Epithelial cell of esophagus (primary cell): ENCODE data around the gene FEN1.

Experiments
- DNase-seq: peaks from one replicate; pipeline ENCODE4 v3.0.0; 2010; ENCODE audit warnings: low read depth
- H3K4me3 ChIP-seq: 2 replicates; pipeline ENCODE4 v1.5.1; 2011; ENCODE audit warnings: mild to moderate bottlenecking, low read length, control low read depth
- CTCF ChIP-seq: IDR thresholded peaks from 2 replicates; pipeline ENCODE4 v1.5.1; 2011; ENCODE audit warnings: low read depth, mild to moderate bottlenecking, low read length, control low read depth, inconsistent platforms; ENCODE audit not compliant: insufficient read depth; ENCODE audit errors: missing control alignments

FEN1 gene

GRCh38 chr11:61746442-61747191, 46.1 kb upstream of the FEN1 start:
- no peak overlapping the region for H3K4me3 ChIP-seq
- TF ChIP-seq CTCF, result no peak
- no peak for DNase-seq

- DNase-seq, result peak; percentile 66
- H3K4me3 ChIP-seq, result no peak overlapping the region
- peak; percentile 77 for TF ChIP-seq CTCF
These were observed 45.3 kb upstream of the FEN1 start for GRCh38 chr11:61747192-61747966.

DNA sequence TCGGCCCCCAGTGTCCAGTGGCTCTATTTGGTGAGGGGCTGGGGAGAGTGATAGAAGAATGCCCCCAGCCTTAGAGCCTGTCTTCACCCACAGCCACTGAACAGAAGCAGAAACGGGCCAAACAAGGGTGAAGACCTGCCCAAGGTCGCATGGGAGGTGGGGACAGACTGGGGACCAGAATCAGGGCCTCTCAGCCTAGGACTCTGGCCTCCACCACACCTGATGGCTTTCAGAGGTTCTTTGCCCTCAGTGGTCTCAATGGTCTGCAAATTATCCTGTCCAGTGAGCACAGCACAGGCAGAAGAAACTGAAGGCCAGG, 44.8 kb upstream of the FEN1 start:
- no peak for TF ChIP-seq CTCF
- DNase-seq, result no peak

GRCh38 chr11:61749591-61750217, 43.0 kb upstream of the FEN1 start:
- H3K4me3 ChIP-seq, result no peak overlapping the region
- no peak for TF ChIP-seq CTCF
- no peak for DNase-seq

More for the DNA sequence above, 44.8 kb upstream of the FEN1 start:
- no peak overlapping the region for H3K4me3 ChIP-seq

DNA sequence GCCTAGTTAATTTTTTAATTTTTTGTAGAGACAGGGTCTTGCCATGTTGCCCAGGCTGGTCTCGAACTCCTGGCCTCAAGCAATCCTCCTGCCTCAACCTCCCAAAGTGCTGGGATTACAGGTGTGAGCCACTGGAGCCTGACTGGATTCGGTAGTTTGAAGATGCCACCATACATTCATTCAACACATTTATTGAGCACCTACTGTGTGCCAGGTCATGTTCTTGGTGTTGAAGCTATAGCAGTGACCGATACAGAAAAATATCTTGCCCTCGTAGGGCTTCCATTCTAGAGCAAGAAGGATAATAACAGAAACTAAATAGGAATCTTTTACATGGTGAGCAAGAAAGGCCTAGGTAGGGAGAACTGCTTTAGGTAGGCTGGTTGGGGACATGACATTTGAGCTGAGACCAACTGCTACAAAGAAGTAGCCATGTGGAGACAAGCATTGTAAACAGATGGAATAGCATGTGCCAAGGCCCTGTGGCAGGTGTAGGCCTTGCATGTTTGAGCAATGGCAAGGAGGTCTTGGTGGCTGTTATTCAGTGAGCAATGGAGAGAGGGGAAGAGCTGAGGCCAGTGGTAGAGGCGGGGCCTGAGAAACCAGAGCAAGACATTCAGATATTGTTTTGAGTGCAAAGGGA, 42.0 kb upstream of the FEN1 start:
- DNase-seq, result no peak
- no peak for TF ChIP-seq CTCF
- H3K4me3 ChIP-seq, result no peak overlapping the region

DNA sequence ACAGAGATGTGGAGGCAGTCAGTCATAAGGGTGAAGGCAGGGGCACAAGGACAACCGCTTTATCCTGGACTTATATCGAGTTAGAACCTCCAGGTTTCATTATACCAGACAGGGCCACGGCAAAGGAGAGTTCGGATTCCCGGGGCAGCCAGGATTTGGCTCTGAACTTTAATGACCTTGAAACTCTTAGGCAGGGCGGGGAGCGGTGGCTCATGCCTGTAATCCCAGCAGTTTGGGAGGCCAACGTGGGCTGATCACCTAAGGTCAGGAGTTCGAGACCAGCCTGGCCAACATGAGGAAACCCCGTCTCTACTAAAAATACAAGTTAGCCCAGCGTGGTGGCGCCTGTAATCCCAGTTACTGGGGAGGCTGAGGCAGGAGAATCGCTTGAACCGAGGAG, 41.3 kb upstream of the FEN1 start:
- H3K4me3 ChIP-seq, result no peak overlapping the region
- no peak for DNase-seq
- no peak for TF ChIP-seq CTCF
